Calu3 (cell line): ENCODE data around the gene TM4SF5. TPM values are rescaled to one million over a fixed set of nuclear protein-coding genes. Genes with fewer than 3 reads are reported as not detected.

ENCODE experiments used
- BruUV-seq: library from RNA; stranded (reverse); fragments of 400-500 nt; replicated peaks from 2 replicates; lab custom pipeline; 2021; lab: Mats Ljungman, UMichigan
- CTCF ChIA-PET: fragments of 300-600 bp; sonication (Branson Sonifier 250); formaldehyde crosslinking; loops from one replicate; lab custom pipeline; 2022; ENCODE audit warnings: antibody characterized with exemption; lab: Charles Lee
- DNase-seq: peaks from one replicate; pipeline ENCODE4 v3.0.0; 2022
- H3K27ac Mint-ChIP-seq: one replicate; pipeline ENCODE4 v1.8.0; 2022; ENCODE audit warnings: mixed read lengths; ENCODE audit not compliant: unreplicated experiment
- H3K27me3 Mint-ChIP-seq: one replicate; pipeline ENCODE4 v1.8.0; 2022; ENCODE audit warnings: mixed read lengths; ENCODE audit not compliant: unreplicated experiment
- H3K36me3 Mint-ChIP-seq: one replicate; pipeline ENCODE4 v1.8.0; 2022; ENCODE audit warnings: mild to moderate bottlenecking, moderate library complexity, mixed read lengths; ENCODE audit not compliant: insufficient read depth, unreplicated experiment
- H3K4me1 Mint-ChIP-seq: one replicate; pipeline ENCODE4 v1.8.0; 2022; ENCODE audit warnings: mild to moderate bottlenecking, low read depth, mixed read lengths; ENCODE audit not compliant: unreplicated experiment
- H3K4me3 Mint-ChIP-seq: one replicate; pipeline ENCODE4 v1.8.0; 2022; ENCODE audit warnings: mild to moderate bottlenecking, low read depth, moderate library complexity, mixed read lengths; ENCODE audit not compliant: unreplicated experiment
- H3K9me3 Mint-ChIP-seq: one replicate; pipeline ENCODE4 v1.8.0; 2022; ENCODE audit warnings: low read depth, mixed read lengths; ENCODE audit not compliant: unreplicated experiment
- CTCF ChIP-seq: fragments of 200-600 bp; IDR thresholded peaks from one replicate; pipeline ENCODE4 v1.8.0; 2022; ENCODE audit warnings: antibody characterized with exemption; ENCODE audit not compliant: unreplicated experiment
- intact Hi-C: fragments of 100-400 bp; cut with micrococcal nuclease; formaldehyde crosslinking; loops from one replicate; pipeline ENCODE4 v1.10.0; 2022; ENCODE audit not compliant: unreplicated experiment
- total RNA-seq: library from RNA; stranded (reverse); gene quantifications from 2 replicates; pipeline ENCODE4 v1.2.3, GENCODE V29; 2022

The TM4SF5 gene
- total RNA-seq, 1 experiment from 2014 or later: 0.54 TPM

GRCh38 chr17:4740584-4740983 lies 31.1 kb upstream of the TM4SF5 start:
- peaks cover 8% of the 10 kb centered on the region for H3K4me1 Mint-ChIP-seq
- peak overlapping the region; percentile 78 for H3K27ac Mint-ChIP-seq
- TF ChIP-seq CTCF: no peak
- BruUV-seq: no TSS peak
- no peaks in the 10 kb centered on the region for H3K9me3 Mint-ChIP-seq
- no peaks in the 10 kb centered on the region for H3K27me3 Mint-ChIP-seq
- H3K36me3 Mint-ChIP-seq: peaks cover 40% of the 10 kb centered on the region
- H3K4me3 Mint-ChIP-seq: peak overlapping the region; percentile 77
- intact Hi-C loops: no loop called here
- no peak for DNase-seq
- CTCF ChIA-PET: no interaction called here

GRCh38 chr17:4741544-4741943 lies 30.1 kb upstream of the TM4SF5 start:
- H3K9me3 Mint-ChIP-seq: no peaks in the 10 kb centered on the region
- CTCF ChIA-PET: no interaction called here
- intact Hi-C loops: no loop called here
- H3K36me3 Mint-ChIP-seq: peaks cover 32% of the 10 kb centered on the region
- peaks cover under 1% of the 10 kb centered on the region for H3K4me1 Mint-ChIP-seq
- no peak for DNase-seq
- TF ChIP-seq CTCF: no peak
- no peaks in the 10 kb centered on the region for H3K27me3 Mint-ChIP-seq
- no peak overlapping the region for H3K27ac Mint-ChIP-seq
- no peak overlapping the region for H3K4me3 Mint-ChIP-seq
- BruUV-seq: no TSS peak

- Mint-ChIP-seq H3K4me3 (no peak overlapping the region), H3K27me3 (no peaks in the 10 kb centered on the region)
- BruUV-seq: no TSS peak
Observed at GRCh38 chr17:4742133-4742532, 29.6 kb upstream of the TM4SF5 start.

GRCh38 chr17:4742629-4743028 lies 29.1 kb upstream of the TM4SF5 start:
- no peaks in the 10 kb centered on the region for H3K27me3 Mint-ChIP-seq

More at GRCh38 chr17:4742133-4742532, 29.6 kb upstream of the TM4SF5 start:
- DNase-seq: no peak
- CTCF ChIA-PET: no interaction called here
- no peak overlapping the region for H3K27ac Mint-ChIP-seq
- TF ChIP-seq CTCF: no peak
- H3K9me3 Mint-ChIP-seq: no peaks in the 10 kb centered on the region
- peaks cover 32% of the 10 kb centered on the region for H3K36me3 Mint-ChIP-seq
- intact Hi-C loops: no loop called here
- no peaks in the 10 kb centered on the region for H3K4me1 Mint-ChIP-seq

More at GRCh38 chr17:4742629-4743028, 29.1 kb upstream of the TM4SF5 start:
- H3K9me3 Mint-ChIP-seq: no peaks in the 10 kb centered on the region
- CTCF ChIA-PET: no interaction called here
- H3K4me3 Mint-ChIP-seq: no peak overlapping the region
- intact Hi-C loops: no loop called here
- BruUV-seq: no TSS peak
- no peak for DNase-seq
- H3K27ac Mint-ChIP-seq: no peak overlapping the region
- no peak for TF ChIP-seq CTCF
- no peaks in the 10 kb centered on the region for H3K4me1 Mint-ChIP-seq
- H3K36me3 Mint-ChIP-seq: peaks cover 32% of the 10 kb centered on the region
